SH-SY5Y (cell line): Measurements from ENCODE around the gene ATM.

Experiments
- GATA2 ChIP-seq: IDR thresholded peaks from 2 replicates; pipeline ENCODE4 v1.6.1; 2011; ENCODE audit warnings: mild to moderate bottlenecking, low read depth, low read length
- GATA3 ChIP-seq: IDR thresholded peaks from 2 replicates; pipeline ENCODE4 v1.6.1; 2011; ENCODE audit warnings: low read depth, mild to moderate bottlenecking, low read length, moderate library complexity

- TF ChIP-seq GATA2, result no peak
- TF ChIP-seq GATA3, result no peak
These were observed 1.5 kb upstream of the ATM start for GRCh38 chr11:108221371-108221770.
